GM10266 (cell line): ENCODE data around the gene TEX10.
"Not testable (repeated sequence)": the region's sequence is repeated elsewhere in the genome, so short reads cannot be mapped to it uniquely, and the experiment has no call there.

Source experiments
- DNase-seq: peaks from one replicate; pipeline ENCODE4 v3.0.0; 2012; ENCODE audit errors: extremely low spot score
- TF ChIP-seq, protein P1 (sequence below): IDR thresholded peaks from 2 replicates; pipeline ENCODE4 v1.5.1; 2012; ENCODE audit warnings: mild to moderate bottlenecking, low read depth; ENCODE audit not compliant: control insufficient read depth, insufficient read depth; ENCODE audit errors: missing control alignments

Gene TEX10

DNA sequence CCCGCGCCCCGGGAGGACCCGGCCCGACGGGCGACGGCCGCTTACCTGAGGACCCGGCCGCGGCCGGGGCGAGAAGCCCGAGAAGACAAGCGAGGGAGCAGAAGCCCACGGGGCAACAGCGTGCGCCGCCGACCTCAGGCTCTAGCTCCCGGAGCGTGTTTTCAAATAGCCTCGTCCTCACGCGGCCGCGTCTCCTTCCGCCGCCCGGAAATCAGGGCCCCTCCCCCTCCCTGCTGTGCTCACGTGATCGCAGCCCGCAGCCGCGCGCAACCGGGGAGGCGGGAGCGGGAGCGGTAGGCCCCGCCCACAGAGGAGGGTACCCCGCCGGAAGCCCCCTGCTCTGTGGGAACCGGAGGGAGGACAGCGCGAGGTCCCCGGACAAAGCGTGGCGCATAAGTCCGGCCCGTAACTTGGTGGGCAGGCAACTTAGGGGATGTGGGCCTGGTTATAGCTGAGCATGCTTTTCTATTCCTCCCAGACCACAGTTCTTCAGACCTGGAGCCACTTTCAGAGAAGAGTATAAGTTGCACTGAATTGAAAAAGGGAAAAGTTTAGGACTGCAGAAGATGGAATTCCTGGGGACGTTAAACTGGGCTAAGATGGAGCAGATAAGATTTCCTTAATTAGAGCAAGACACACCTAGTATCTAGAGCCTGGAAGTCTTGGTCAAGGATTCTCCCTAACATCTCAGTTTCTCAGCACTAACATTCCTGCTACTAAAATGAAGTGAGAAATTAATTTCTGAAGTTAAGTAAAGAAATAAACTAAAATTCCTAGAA lies at the start of gene TEX10:
TEX10 (minus strand) TSS at position 216 of the 779 bp plus-strand sequence. CDS start 3,579 bp downstream, outside the sequence.
- DNase-seq = peak; percentile 94
- TF ChIP-seq, protein P1, sequence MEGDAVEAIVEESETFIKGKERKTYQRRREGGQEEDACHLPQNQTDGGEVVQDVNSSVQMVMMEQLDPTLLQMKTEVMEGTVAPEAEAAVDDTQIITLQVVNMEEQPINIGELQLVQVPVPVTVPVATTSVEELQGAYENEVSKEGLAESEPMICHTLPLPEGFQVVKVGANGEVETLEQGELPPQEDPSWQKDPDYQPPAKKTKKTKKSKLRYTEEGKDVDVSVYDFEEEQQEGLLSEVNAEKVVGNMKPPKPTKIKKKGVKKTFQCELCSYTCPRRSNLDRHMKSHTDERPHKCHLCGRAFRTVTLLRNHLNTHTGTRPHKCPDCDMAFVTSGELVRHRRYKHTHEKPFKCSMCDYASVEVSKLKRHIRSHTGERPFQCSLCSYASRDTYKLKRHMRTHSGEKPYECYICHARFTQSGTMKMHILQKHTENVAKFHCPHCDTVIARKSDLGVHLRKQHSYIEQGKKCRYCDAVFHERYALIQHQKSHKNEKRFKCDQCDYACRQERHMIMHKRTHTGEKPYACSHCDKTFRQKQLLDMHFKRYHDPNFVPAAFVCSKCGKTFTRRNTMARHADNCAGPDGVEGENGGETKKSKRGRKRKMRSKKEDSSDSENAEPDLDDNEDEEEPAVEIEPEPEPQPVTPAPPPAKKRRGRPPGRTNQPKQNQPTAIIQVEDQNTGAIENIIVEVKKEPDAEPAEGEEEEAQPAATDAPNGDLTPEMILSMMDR = no peak

DNA sequence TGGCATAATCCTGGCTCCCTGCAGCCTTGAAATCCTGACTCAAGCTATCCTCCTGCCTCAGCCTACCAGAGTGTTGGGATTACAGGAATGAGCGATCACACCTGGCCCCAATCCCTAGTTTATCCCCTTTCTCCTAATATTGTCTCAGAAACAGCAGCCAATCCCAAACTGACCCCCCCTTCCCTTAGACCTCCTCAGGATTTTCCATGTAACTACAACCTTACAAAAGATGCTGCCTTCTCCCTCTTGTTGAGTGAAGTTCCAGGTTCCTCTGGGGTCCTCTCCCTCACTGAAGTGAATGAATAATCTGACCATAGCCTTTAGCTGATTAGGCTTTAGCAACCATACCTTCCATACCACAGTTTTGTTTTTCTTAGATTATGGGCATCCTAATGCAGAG lies 48.3 kb upstream of the TEX10 start:
- DNase-seq = no peak
- TF ChIP-seq, protein P1 = no peak

DNA sequence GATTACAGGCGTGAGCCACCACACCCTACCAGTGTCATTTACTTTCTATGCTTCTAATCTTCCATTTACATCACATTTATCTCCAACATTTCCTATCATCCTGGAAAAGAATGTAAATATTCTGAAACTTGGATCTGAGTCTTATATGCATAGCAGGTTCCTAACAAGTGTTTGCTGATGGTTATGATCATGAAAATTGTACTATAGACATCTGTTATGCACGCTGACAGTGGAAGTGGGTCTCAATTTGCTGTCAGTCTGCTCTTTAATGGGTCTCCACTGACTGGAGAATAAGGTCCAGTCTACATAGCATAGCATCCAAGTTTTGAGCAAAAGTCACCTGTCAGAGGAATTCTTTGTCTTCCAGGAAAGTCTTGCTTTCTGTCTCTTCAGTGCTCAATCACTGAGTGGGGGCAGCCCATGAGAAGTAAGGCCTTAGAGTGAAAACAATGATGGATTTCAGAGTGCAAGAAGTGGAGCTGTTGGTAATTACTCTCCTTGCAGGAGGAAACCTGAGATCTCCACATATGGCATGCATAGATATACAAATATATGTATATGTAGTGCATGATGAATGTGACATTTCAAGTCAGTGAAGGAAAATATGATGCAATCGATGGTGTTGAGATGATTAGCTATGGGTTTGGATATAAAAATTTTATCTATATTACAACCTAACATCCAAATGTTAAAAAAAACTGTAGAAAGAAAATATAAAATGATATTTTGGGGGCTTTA lies 45.0 kb upstream of the TEX10 start:
- no peak for DNase-seq
- TF ChIP-seq, protein P1 = no peak

DNA sequence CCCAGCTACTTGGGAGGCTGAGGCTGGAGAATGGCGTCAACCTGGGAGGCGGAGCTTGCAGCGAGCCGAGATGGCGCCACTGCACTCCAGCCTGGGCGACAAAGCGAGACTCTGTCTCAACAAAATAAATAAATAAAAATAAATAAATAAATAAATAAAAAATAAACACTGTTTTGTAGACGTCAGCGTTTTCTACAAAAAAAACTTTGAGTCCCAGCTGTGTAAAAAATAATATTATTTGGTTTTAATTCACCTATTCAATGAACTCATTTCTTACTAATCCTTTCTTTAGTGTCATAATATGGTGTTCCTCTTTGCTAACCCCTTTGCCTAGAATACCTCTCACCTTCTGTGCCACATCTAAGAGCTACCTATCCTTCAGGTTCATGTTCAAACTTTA lies 44.0 kb upstream of the TEX10 start:
- TF ChIP-seq, protein P1 = no peak
- no peak for DNase-seq

DNA sequence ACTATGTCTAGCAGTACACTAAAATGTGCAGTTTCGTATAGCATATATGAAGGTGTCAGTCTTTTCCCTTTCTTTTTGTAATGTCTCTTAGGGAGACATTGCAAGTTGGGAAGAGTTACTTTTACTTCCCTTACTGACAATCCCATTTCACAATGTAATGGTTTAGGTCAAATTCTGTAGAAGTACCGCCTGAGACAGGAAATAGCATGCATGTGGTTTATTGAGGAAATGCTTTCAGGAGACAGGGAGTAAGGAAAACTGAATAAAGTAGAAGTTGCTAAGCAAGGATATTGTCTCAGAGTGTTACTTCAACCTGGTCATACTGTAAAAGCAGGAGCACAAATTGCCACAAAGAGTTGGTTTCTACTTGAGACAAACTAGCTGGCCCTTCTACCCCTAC lies 42.1 kb upstream of the TEX10 start:
- DNase-seq = no peak
- TF ChIP-seq, protein P1 = no peak

DNA sequence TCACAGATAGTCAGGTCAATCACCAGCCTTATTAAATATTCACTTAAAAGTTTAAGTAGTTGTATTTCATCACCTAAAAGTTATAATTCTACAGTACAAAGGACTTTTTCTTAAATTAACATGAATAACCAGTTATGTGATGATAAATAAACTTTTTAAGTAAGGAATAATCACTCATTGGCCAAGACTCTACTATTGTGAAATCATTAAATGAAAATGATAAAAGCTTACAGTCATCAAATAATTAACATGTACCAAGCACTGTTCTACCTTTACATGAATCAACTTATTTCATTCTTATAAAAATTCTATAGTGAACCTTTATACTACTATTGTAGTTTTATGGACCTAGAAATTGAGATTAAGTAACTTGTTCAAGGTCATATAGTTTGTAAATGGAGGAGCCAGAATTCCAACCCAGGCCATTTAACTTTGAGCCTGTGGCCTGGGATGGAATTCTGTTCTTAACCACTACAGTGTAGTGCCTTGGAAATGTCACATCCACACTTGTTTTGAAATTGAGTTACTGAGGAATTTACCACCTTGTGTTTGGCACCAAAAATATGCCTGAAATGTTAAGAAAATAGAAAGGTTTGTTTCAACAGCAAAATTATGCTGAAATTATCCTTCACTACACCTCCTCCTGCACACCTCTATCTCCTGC lies 41.4 kb upstream of the TEX10 start:
- DNase-seq = no peak

DNA sequence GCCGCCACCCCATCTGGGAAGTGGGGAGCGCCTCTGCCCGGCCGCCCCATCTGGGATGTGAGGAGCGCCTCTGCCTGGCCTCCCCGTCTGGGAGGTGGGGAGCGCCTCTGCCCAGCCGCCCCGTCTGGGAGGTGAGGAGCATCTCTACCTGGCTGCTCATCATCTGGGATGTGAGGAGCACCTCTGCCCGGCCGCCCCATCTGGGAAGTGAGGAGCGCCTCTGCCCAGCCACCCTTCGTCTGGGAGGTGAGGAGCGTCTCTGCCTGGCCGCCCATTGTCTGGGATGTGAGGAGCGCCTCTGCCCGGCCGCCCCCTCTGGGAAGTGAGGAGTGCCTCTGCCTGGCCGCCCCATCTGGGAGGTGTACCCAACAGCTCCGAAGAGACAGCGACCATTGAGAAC lies 40.2 kb upstream of the TEX10 start:
- not testable (repeated sequence) for DNase-seq

More for the DNA sequence above, 41.4 kb upstream of the TEX10 start:
- TF ChIP-seq, protein P1 = no peak
